HCT116 (cell line): ENCODE measurements around the gene ANKRD29. TPM values are rescaled to one million over a fixed set of nuclear protein-coding genes. Genes with fewer than 3 reads are reported as not detected.

Experiments used
- ATAC-seq: fragments of 200-7000 bp; cut with Tn5 transposase; 2 replicates; pipeline ENCODE4 v1.9.1; 2020; ENCODE audit warnings: mild to moderate bottlenecking, moderate library complexity
- BruUV-seq: library from RNA; stranded (reverse); fragments of 400-500 nt; replicated peaks from 2 replicates; lab custom pipeline; 2021; lab: Mats Ljungman, UMichigan
- CTCF ChIA-PET: fragments of 300-600 bp; sonication (Branson Sonifier 250); formaldehyde crosslinking; loops from one replicate; lab custom pipeline; 2021; ENCODE audit warnings: antibody characterized with exemption; lab: Charles Lee
- POLR2A ChIA-PET: fragments of 300-600, 350-600 bp; sonication (Branson Sonifier 250); formaldehyde crosslinking; loops from one replicate; lab custom pipeline; 2021; ENCODE audit warnings: antibody characterized with exemption; lab: Charles Lee
- RAD21 ChIA-PET, 2 experiments: fragments of 300-600 bp; sonication (Branson Sonifier 250); formaldehyde crosslinking; loops; one replicate each; lab custom pipeline; 2023; ENCODE audit warnings: low total read pairs in 2 of 2; ENCODE audit not compliant: uncharacterized antibody in 2 of 2, unreplicated experiment in 2 of 2, low non-redundant PET in 1 of 2; lab: Charles Lee
- DNase-seq: peaks from one replicate; pipeline ENCODE4 v3.0.0-alpha.2; 2010; ENCODE audit warnings: low read depth, low spot score
- H2AFZ ChIP-seq: fragments of 200-600 bp; shearing (Covaris generic), sonication (generic); 2 replicates; pipeline ENCODE4 v1.6.1; 2017; ENCODE audit warnings: low read depth, mixed run types, mixed read lengths, antibody characterized with exemption, low read length; ENCODE audit not compliant: poor library complexity, severe bottlenecking
- H3K27ac ChIP-seq: 2 replicates; pipeline ENCODE4 v1.5.1; 2012; ENCODE audit warnings: low read depth, low read length
- H3K27me3 ChIP-seq: fragments of 200-600 bp; sonication (generic); 2 replicates; pipeline ENCODE4 v1.6.1; 2016; ENCODE audit warnings: mixed run types, low read length, mixed read lengths; ENCODE audit not compliant: insufficient read depth
- H3K36me3 ChIP-seq, 2 experiments: fragments of 200-500 bp in 1 of 2; fragments of 200-600 bp in 1 of 2; sonication (Bioruptor generic) in 1 of 2; sonication (generic) in 1 of 2; 2 replicates each; pipeline versions ENCODE4 v1.5.1 to v1.6.1; 2014 to 2016; ENCODE audit warnings: low read length in 2 of 2, inconsistent platforms in 1 of 2, mixed read lengths in 1 of 2, mixed run types in 1 of 2; ENCODE audit not compliant: insufficient read depth in 2 of 2, control insufficient read depth in 1 of 2
- H3K4me1 ChIP-seq, 2 experiments: fragments of 200-600 bp in 1 of 2; sonication (generic) in 1 of 2; 2 replicates each; pipeline versions ENCODE4 v1.5.1 to v1.6.1; 2012 to 2017; ENCODE audit warnings: low read length in 2 of 2, inconsistent platforms in 1 of 2, mild to moderate bottlenecking in 1 of 2, mixed read lengths in 1 of 2, mixed run types in 1 of 2, moderate library complexity in 1 of 2; ENCODE audit not compliant: insufficient read depth in 2 of 2, control insufficient read depth in 1 of 2
- H3K4me2 ChIP-seq: fragments of 200-600 bp; sonication (generic); 2 replicates; pipeline ENCODE4 v1.6.1; 2017; ENCODE audit warnings: mixed run types, low read length, mixed read lengths
- H3K4me3 ChIP-seq, 2 experiments: fragments of 200-600 bp in 1 of 2; sonication (generic) in 1 of 2; replicated peaks in 1 of 2; 2 replicates each; pipeline ENCODE4 v1.5.1; 2011 to 2016; ENCODE audit warnings: low read length in 2 of 2, control low read depth in 1 of 2, low read depth in 1 of 2, mild to moderate bottlenecking in 1 of 2, mixed read lengths in 1 of 2, mixed run types in 1 of 2
- H3K79me2 ChIP-seq: fragments of 200-600 bp; sonication (generic); 2 replicates; pipeline ENCODE4 v1.6.1; 2017; ENCODE audit warnings: mild to moderate bottlenecking, mixed run types, low read length, moderate library complexity, mixed read lengths; ENCODE audit not compliant: insufficient read depth
- H3K9ac ChIP-seq: fragments of 200-600 bp; sonication (generic); 2 replicates; pipeline ENCODE4 v1.6.1; 2016; ENCODE audit warnings: low read length, mixed read lengths
- H3K9me2 ChIP-seq: fragments of 200-600 bp; sonication (generic), shearing (Covaris generic); 2 replicates; pipeline ENCODE4 v1.6.1; 2017; ENCODE audit warnings: mixed run types, mild to moderate bottlenecking, moderate library complexity; ENCODE audit not compliant: insufficient read depth
- H3K9me3 ChIP-seq, 2 experiments: fragments of 200-500 bp in 1 of 2; fragments of 200-600 bp in 1 of 2; sonication (Bioruptor generic) in 1 of 2; sonication (generic) in 1 of 2; 2 replicates each; pipeline ENCODE4 v1.6.1; 2014 to 2017; ENCODE audit warnings: low read length in 2 of 2, mixed read lengths in 2 of 2, inconsistent platforms in 1 of 2, low read depth in 1 of 2, mild to moderate bottlenecking in 1 of 2, mixed run types in 1 of 2, moderate library complexity in 1 of 2; ENCODE audit not compliant: control insufficient read depth in 1 of 2, insufficient read depth in 1 of 2
- H4K20me1 ChIP-seq: fragments of 200-600 bp; sonication (generic), shearing (Covaris generic); 2 replicates; pipeline ENCODE4 v1.6.1; 2017; ENCODE audit warnings: mixed run types, mild to moderate bottlenecking, moderate library complexity; ENCODE audit not compliant: insufficient read depth
- CBX3 ChIP-seq: IDR thresholded peaks from 2 replicates; pipeline ENCODE4 v1.6.1; 2012; ENCODE audit warnings: low read depth
- POLR2A ChIP-seq: IDR thresholded peaks from 2 replicates; pipeline ENCODE4 v1.7.0; 2011; ENCODE audit warnings: borderline replicate concordance; ENCODE audit not compliant: insufficient read depth, insufficient read length; ENCODE audit errors: extremely low read depth
- SIN3A ChIP-seq: IDR thresholded peaks from 2 replicates; pipeline ENCODE4 v1.6.1; 2012; ENCODE audit warnings: low read depth
- SRF ChIP-seq: IDR thresholded peaks from 2 replicates; pipeline ENCODE4 v1.6.1; 2012; ENCODE audit warnings: low read depth
- TCF7L2 ChIP-seq: IDR thresholded peaks from 2 replicates; pipeline ENCODE4 v1.7.0; 2011; ENCODE audit warnings: borderline replicate concordance, inconsistent platforms; ENCODE audit not compliant: insufficient read depth, insufficient read length; ENCODE audit errors: extremely low read depth
- ZBTB33 ChIP-seq: IDR thresholded peaks from 2 replicates; pipeline ENCODE4 v1.6.1; 2011; ENCODE audit warnings: mild to moderate bottlenecking, low read length, moderate library complexity; ENCODE audit not compliant: insufficient replicate concordance; ENCODE audit errors: extremely low read depth
- ZFX ChIP-seq: fragments of 450-650 bp; IDR thresholded peaks from 2 replicates; pipeline ENCODE4 v1.6.1; 2017
- intact Hi-C: fragments of 100-400 bp; cut with micrococcal nuclease; formaldehyde crosslinking; loops from 2 replicates; pipeline ENCODE4 v1.10.0; 2022
- total RNA-seq: library from RNA; stranded (reverse); gene quantifications from one replicate; pipeline ENCODE4 v1.2.1, GENCODE V29; 2021; ENCODE audit not compliant: unreplicated experiment

Gene ANKRD29
- total RNA-seq, 1 experiment from 2014 or later = 8.8 TPM

- CTCF ChIA-PET = no interaction called here
- DNase-seq = no peak
- peaks cover 29 to 34% of the 10 kb centered on the region in 2 experiments for H3K36me3 ChIP-seq
Measured at GRCh38 chr18:23568281-23569138, 94.2 kb downstream of the ANKRD29 start.

More at GRCh38 chr18:23568281-23569138, 94.2 kb downstream of the ANKRD29 start:
- Histone ChIP-seq H3K4me1 (no peaks in the 10 kb centered on the region), H3K4me3 (no peak overlapping the region), H3K27me3 (no peaks in the 10 kb centered on the region), H3K79me2 (no peaks in the 10 kb centered on the region), H4K20me1 (no peaks in the 10 kb centered on the region), H3K27ac (no peak overlapping the region), H3K9me2 (no peaks in the 10 kb centered on the region), H2AFZ (no peak overlapping the region), H3K4me2 (no peak overlapping the region), H3K9me3 (no peaks in the 10 kb centered on the region), H3K9ac (no peak overlapping the region)
- ChIA-PET RAD21 (no interaction called here), POLR2A (no interaction called here)
- BruUV-seq = no TSS peak
- no peak for ATAC-seq
- intact Hi-C loops = no loop called here
- TF ChIP-seq ZBTB33 = no peak
- TF ChIP-seq SIN3A = no peak
- TF ChIP-seq CBX3 = no peak
- TF ChIP-seq POLR2A = no peak
- no peak for TF ChIP-seq SRF
- TF ChIP-seq ZFX = no peak
- no peak for TF ChIP-seq TCF7L2
